Mesenchymal stem cell (in vitro differentiated cells and primary cell): Measurements from ENCODE around the gene LSMEM2.
A peak's percentile ranks its signal among the peaks of the same experiment; 100 is the strongest.

Experiments used
- DNase-seq: peaks from one replicate; pipeline ENCODE4 v3.0.0-alpha.2; 2013
- H2AFZ ChIP-seq: one replicate; pipeline ENCODE4 v1.6.1; 2013; ENCODE audit warnings: low read depth, mild to moderate bottlenecking, control low read depth, inconsistent platforms, low read length, moderate library complexity
- H2AK5ac ChIP-seq: 2 replicates; pipeline ENCODE4 v1.6.1; 2013; ENCODE audit warnings: low read length, moderate library complexity, mild to moderate bottlenecking, inconsistent platforms; ENCODE audit not compliant: severe bottlenecking
- H2BK120ac ChIP-seq: one replicate; pipeline ENCODE4 v1.6.1; 2013; ENCODE audit warnings: low read depth, mild to moderate bottlenecking, inconsistent platforms, low read length, moderate library complexity
- H2BK12ac ChIP-seq, 2 experiments: one replicate each; pipeline ENCODE4 v1.6.1; 2013; ENCODE audit warnings: inconsistent platforms in 2 of 2, low read length in 2 of 2, mild to moderate bottlenecking in 2 of 2, moderate library complexity in 2 of 2, control low read depth in 1 of 2
- H2BK15ac ChIP-seq: one replicate; pipeline ENCODE4 v1.6.1; 2013; ENCODE audit warnings: mild to moderate bottlenecking, low read depth, inconsistent platforms; ENCODE audit not compliant: poor library complexity, severe bottlenecking
- H2BK5ac ChIP-seq: 2 replicates; pipeline ENCODE4 v1.6.1; 2013; ENCODE audit warnings: low read depth, mild to moderate bottlenecking, low read length, control low read depth, inconsistent platforms; ENCODE audit not compliant: poor library complexity, severe bottlenecking
- H3K14ac ChIP-seq, 2 experiments: one replicate each; pipeline ENCODE4 v1.6.1; 2013; ENCODE audit warnings: inconsistent platforms in 2 of 2, low read length in 2 of 2, control low read depth in 1 of 2, mild to moderate bottlenecking in 1 of 2, moderate library complexity in 1 of 2
- H3K18ac ChIP-seq, 2 experiments: one replicate each; pipeline ENCODE4 v1.6.1; 2013; ENCODE audit warnings: inconsistent platforms in 2 of 2, low read length in 2 of 2, control low read depth in 1 of 2, low read depth in 1 of 2, mild to moderate bottlenecking in 1 of 2
- H3K23ac ChIP-seq, 2 experiments: one replicate each; pipeline ENCODE4 v1.6.1; 2013; ENCODE audit warnings: inconsistent platforms in 2 of 2, low read length in 2 of 2, mild to moderate bottlenecking in 2 of 2, moderate library complexity in 2 of 2, control low read depth in 1 of 2
- H3K27ac ChIP-seq: 2 replicates; pipeline ENCODE4 v1.5.1; 2013; ENCODE audit warnings: mild to moderate bottlenecking, moderate library complexity, low read length, control low read depth, inconsistent platforms; ENCODE audit not compliant: poor library complexity, severe bottlenecking
- H3K27me3 ChIP-seq, 2 experiments: 2 replicates each; pipeline versions ENCODE4 v1.6.1 to v1.7.0; 2013; ENCODE audit warnings: low read length in 2 of 2, mild to moderate bottlenecking in 2 of 2, moderate library complexity in 2 of 2, control low read depth in 1 of 2, inconsistent platforms in 1 of 2; ENCODE audit not compliant: control insufficient read depth in 1 of 2, insufficient read depth in 1 of 2
- H3K36me3 ChIP-seq, 2 experiments: 2 replicates each; pipeline versions ENCODE4 v1.6.1 to v1.7.0; 2013; ENCODE audit warnings: low read length in 2 of 2, control low read depth in 1 of 2, inconsistent platforms in 1 of 2, low read depth in 1 of 2, mild to moderate bottlenecking in 1 of 2; ENCODE audit not compliant: insufficient read depth in 2 of 2, control insufficient read depth in 1 of 2
- H3K4ac ChIP-seq, 2 experiments: one replicate each; pipeline ENCODE4 v1.6.1; 2013; ENCODE audit warnings: inconsistent platforms in 2 of 2, low read length in 2 of 2, mild to moderate bottlenecking in 2 of 2, moderate library complexity in 2 of 2, control low read depth in 1 of 2, low read depth in 1 of 2
- H3K4me1 ChIP-seq: 2 replicates; pipeline ENCODE4 v1.6.1; 2013; ENCODE audit warnings: low read depth, low read length, control low read depth; ENCODE audit not compliant: control insufficient read depth, insufficient read depth
- H3K4me2 ChIP-seq: 2 replicates; pipeline ENCODE4 v1.6.1; 2013; ENCODE audit warnings: low read length, mild to moderate bottlenecking, inconsistent platforms; ENCODE audit not compliant: poor library complexity, severe bottlenecking
- H3K4me3 ChIP-seq, 2 experiments: 2 replicates each; pipeline versions ENCODE4 v1.5.1 to v1.7.0; 2013; ENCODE audit warnings: low read length in 2 of 2, mild to moderate bottlenecking in 2 of 2, control low read depth in 1 of 2, low read depth in 1 of 2; ENCODE audit not compliant: insufficient read depth in 1 of 2
- H3K79me1 ChIP-seq: replicated peaks from 2 replicates; pipeline ENCODE4 v1.6.1; 2013; ENCODE audit warnings: mild to moderate bottlenecking, control low read depth, low read length, inconsistent platforms; ENCODE audit not compliant: poor library complexity, severe bottlenecking
- H3K9ac ChIP-seq: 2 replicates; pipeline ENCODE4 v1.7.0; 2013; ENCODE audit warnings: mild to moderate bottlenecking, low read length, moderate library complexity
- H3K9me3 ChIP-seq: 2 replicates; pipeline ENCODE4 v1.7.0; 2013; ENCODE audit warnings: mild to moderate bottlenecking, low read length; ENCODE audit not compliant: control insufficient read depth
- H4K8ac ChIP-seq: one replicate; pipeline ENCODE4 v1.6.1; 2013; ENCODE audit warnings: inconsistent platforms, mild to moderate bottlenecking, low read length, moderate library complexity
- H4K91ac ChIP-seq: one replicate; pipeline ENCODE4 v1.6.1; 2013; ENCODE audit warnings: mild to moderate bottlenecking, low read length, inconsistent platforms
- WGBS: methylation state at CpG from one replicate; pipeline ENCODE4 v1.1.7; 2013; ENCODE audit warnings: mixed read lengths; 5-methylcytosine and 5-hydroxymethylcytosine counted together

Gene LSMEM2

GRCh38 chr3:50320853-50321335 is 42.0 kb downstream of the LSMEM2 start:
- peak overlapping the region; percentile 81 for H2AFZ ChIP-seq
- peaks cover 51 to 57% of the 10 kb centered on the region in 2 experiments for H3K36me3 ChIP-seq
- H3K4me3 ChIP-seq, result peak overlapping the region; percentile 78 to 88
- DNase-seq, result peak; percentile 77
- H2BK15ac ChIP-seq, result peak overlapping the region; percentile 70
- no peak overlapping the region for H3K23ac ChIP-seq
- peak overlapping the region; percentile 76 for H2BK5ac ChIP-seq
- peaks cover 37% of the 10 kb centered on the region for H3K79me1 ChIP-seq
- peak overlapping the region in 1 of 2 experiments; percentile 87 for H3K14ac ChIP-seq
- H2BK12ac ChIP-seq, result peak overlapping the region in 1 of 2 experiments; percentile 81
- H3K9ac ChIP-seq, result peak overlapping the region; percentile 99
- peak overlapping the region; percentile 100 for H2BK120ac ChIP-seq
- H3K4me2 ChIP-seq, result peak overlapping the region; percentile 60
- H3K4me1 ChIP-seq, result peaks cover 57% of the 10 kb centered on the region
- peak overlapping the region; percentile 37 for H2AK5ac ChIP-seq
- peak overlapping the region; percentile 85 for H3K27ac ChIP-seq
- H3K18ac ChIP-seq, result peak overlapping the region; percentile 92 to 99
- peak overlapping the region; percentile 64 for H4K91ac ChIP-seq
- no peaks in the 10 kb centered on the region for H3K9me3 ChIP-seq
- H3K27me3 ChIP-seq, result no peaks in the 10 kb centered on the region
- 0% methylated on average over 32 of the region's 45 CpGs for WGBS
- H4K8ac ChIP-seq, result peak overlapping the region; percentile 85
- H3K4ac ChIP-seq, result peak overlapping the region; percentile 55 to 75

DNA sequence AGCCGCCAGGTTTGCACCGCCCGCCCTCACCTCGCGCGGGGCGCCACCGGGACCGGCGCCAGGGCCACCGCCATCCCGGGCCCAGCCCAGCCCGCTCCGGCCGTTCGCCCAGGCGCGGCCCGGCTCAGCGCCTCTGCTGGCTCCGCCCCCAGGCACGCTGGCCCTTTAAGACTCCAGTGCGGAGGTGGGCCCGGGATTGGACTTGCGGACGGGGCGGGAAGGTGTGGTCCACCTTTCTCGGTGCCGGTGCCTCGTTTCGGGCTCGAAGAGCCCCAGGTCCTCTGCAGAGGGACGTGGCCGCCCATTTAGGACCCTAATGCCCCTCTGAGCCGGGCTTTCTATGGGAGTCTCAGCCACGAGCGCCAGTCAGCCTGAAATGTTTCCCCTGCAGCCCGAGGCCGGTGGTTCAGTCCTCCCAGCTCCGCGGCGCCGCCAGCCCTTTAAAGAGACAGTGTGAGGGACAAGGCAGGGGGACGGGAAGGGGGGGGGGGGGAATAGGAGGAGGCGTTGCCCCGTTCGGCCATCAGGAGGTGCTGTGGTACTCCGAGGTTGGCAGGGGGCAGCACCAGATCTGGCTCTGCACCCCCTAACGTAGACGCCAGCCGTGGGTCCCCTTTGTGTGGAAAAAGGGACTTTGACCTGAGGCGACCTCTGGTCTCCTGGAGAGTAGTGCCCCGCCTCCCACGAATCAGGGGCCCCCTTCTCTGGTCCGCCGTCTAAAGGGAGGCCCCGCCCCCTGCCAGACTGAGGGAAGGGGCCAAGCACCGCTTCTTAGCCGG is 42.6 kb downstream of the LSMEM2 start:
- Histone ChIP-seq H3K9ac (peak overlapping the region; percentile 99), H3K14ac (peak overlapping the region in 1 of 2 experiments; percentile 84), H3K27ac (peak overlapping the region; percentile 93), H3K79me1 (peaks cover 36% of the 10 kb centered on the region), H2BK120ac (peak overlapping the region; percentile 100), H3K36me3 (peaks cover 51 to 57% of the 10 kb centered on the region in 2 experiments), H3K27me3 (no peaks in the 10 kb centered on the region), H3K23ac (no peak overlapping the region), H4K8ac (peak overlapping the region; percentile 85), H2AK5ac (no peak overlapping the region), H3K4me3 (peak overlapping the region; percentile 78 to 88), H2BK12ac (peak overlapping the region; percentile 85 to 93), H3K18ac (peak overlapping the region; percentile 96 to 99), H2BK15ac (peak overlapping the region; percentile 97), H2BK5ac (peak overlapping the region; percentile 98), H3K9me3 (no peaks in the 10 kb centered on the region), H4K91ac (peak overlapping the region; percentile 98), H3K4ac (peak overlapping the region; percentile 69 to 90), H3K4me1 (peaks cover 53% of the 10 kb centered on the region), H2AFZ (peak overlapping the region; percentile 87), H3K4me2 (peak overlapping the region; percentile 77)
- peak; percentile 90 for DNase-seq
- WGBS, result 1% methylated on average over 59 of the region's 59 CpGs

GRCh38 chr3:50322115-50322385 is 43.2 kb downstream of the LSMEM2 start:
- Histone ChIP-seq H4K8ac (peak overlapping the region; percentile 77), H3K4ac (peak overlapping the region; percentile 69 to 75), H2AFZ (peak overlapping the region; percentile 87), H3K79me1 (peaks cover 36% of the 10 kb centered on the region), H3K27ac (no peak overlapping the region), H3K18ac (peak overlapping the region; percentile 60 to 71), H3K4me3 (peak overlapping the region; percentile 78 to 88), H2AK5ac (peak overlapping the region; percentile 50), H3K27me3 (no peaks in the 10 kb centered on the region), H3K36me3 (peaks cover 46 to 55% of the 10 kb centered on the region in 2 experiments), H4K91ac (peak overlapping the region; percentile 83), H2BK120ac (peak overlapping the region; percentile 66), H3K14ac (no peak overlapping the region), H3K9ac (peak overlapping the region; percentile 99), H2BK15ac (no peak overlapping the region), H3K4me2 (peak overlapping the region; percentile 77), H2BK12ac (peak overlapping the region in 1 of 2 experiments; percentile 61), H3K4me1 (peaks cover 50% of the 10 kb centered on the region), H3K9me3 (no peaks in the 10 kb centered on the region), H3K23ac (no peak overlapping the region), H2BK5ac (no peak overlapping the region)
- 9% methylated on average over 14 of the region's 14 CpGs for WGBS
- no peak for DNase-seq

DNA sequence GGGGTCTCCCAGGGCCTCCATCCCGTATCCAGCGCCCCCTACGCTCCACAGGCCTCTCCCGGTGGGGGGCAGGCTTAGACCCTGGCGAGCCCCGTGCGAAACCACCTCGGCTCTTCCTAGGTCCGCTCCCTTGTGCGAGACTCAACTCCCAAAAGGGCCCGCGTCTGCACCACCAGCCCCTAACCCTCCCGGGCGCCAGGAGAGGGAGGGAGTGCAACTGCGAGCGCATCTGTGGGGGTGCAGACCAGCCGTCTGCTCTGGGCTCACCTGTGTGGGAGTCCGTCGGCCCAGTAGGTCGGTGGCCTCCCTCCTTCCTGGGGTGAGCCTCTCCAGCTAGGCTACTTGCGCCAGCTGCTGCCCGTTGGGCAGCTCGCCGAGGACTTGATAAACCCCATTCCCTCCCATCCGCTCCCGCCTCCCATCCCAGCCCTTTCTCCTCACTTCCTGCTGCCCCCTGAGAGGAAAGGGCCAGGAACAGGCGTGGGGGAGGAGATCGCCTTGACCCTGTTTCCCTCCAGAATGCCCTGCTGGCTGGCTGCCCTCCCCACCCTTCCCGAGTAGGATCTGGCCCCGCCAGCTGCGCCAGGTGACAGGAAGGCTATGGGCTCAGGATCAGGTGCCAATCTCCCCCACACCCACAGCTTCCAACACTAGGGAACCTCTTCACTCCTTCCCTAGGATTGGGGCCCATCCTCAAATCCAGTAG is 43.7 kb downstream of the LSMEM2 start, which contains the start of gene HYAL2:
HYAL2 (minus strand) TSS at position 360 of the 706 bp plus-strand sequence. CDS start 2,256 bp downstream, outside the sequence.
- no peak for DNase-seq
- peak within 1 kb of the TSS; percentile 78 to 88 for H3K4me3 ChIP-seq
- H3K27ac ChIP-seq, result peak within 1 kb of the TSS; percentile 93
- peak within 1 kb of the TSS; percentile 69 to 75 for H3K4ac ChIP-seq
- H2BK12ac ChIP-seq, result peak within 1 kb of the TSS in 1 of 2 experiments; percentile 86
- 27% methylated on average over 29 of the region's 31 CpGs for WGBS
- H2BK120ac ChIP-seq, result peak within 1 kb of the TSS; percentile 100
- peak within 1 kb of the TSS; percentile 85 for H4K8ac ChIP-seq
- no peak within 1 kb of the TSS for H3K23ac ChIP-seq
- peak within 1 kb of the TSS; percentile 18 for H2BK15ac ChIP-seq
- peak within 1 kb of the TSS; percentile 50 for H2AK5ac ChIP-seq
- H3K27me3 ChIP-seq, result no peaks in the 10 kb centered on the region
- H3K18ac ChIP-seq, result peak within 1 kb of the TSS; percentile 96 to 99
- peaks cover 49% of the 10 kb centered on the region for H3K4me1 ChIP-seq
- peak within 1 kb of the TSS; percentile 87 for H2AFZ ChIP-seq
- no peak within 1 kb of the TSS for H3K14ac ChIP-seq
- H4K91ac ChIP-seq, result peak within 1 kb of the TSS; percentile 83
- H2BK5ac ChIP-seq, result peak within 1 kb of the TSS; percentile 98
- H3K36me3 ChIP-seq, result peaks cover 41 to 50% of the 10 kb centered on the region in 2 experiments
- no peaks in the 10 kb centered on the region for H3K9me3 ChIP-seq
- H3K9ac ChIP-seq, result peak within 1 kb of the TSS; percentile 99
- peaks cover 36% of the 10 kb centered on the region for H3K79me1 ChIP-seq
- peak within 1 kb of the TSS; percentile 77 for H3K4me2 ChIP-seq
